DND-41 (cell line): ENCODE results near the gene PIEZO2.
"Not testable (repeated sequence)": the region's sequence is repeated elsewhere in the genome, so short reads cannot be mapped to it uniquely, and the experiment has no call there.

ENCODE experiments used
- ATAC-seq: fragments of 200-7000 bp; cut with Tn5 transposase; 3 replicates; pipeline ENCODE4 v1.9.1; 2021; ENCODE audit warnings: low read depth; ENCODE audit not compliant: insufficient read depth
- DNase-seq: peaks from one replicate; pipeline ENCODE4 v3.0.0-alpha.2; 2020
- H2AFZ ChIP-seq: 2 replicates; pipeline ENCODE4 v1.6.0; 2012; ENCODE audit warnings: low read depth, low read length
- H3K27ac ChIP-seq: 2 replicates; pipeline ENCODE4 v1.5.1; 2012; ENCODE audit warnings: low read length, inconsistent platforms
- H3K27me3 ChIP-seq: fragments of 200-600 bp; sonication (generic); 2 replicates; pipeline ENCODE4 v1.6.0; 2012; ENCODE audit warnings: low read length, mild to moderate bottlenecking, inconsistent platforms; ENCODE audit not compliant: insufficient read depth, poor library complexity
- H3K36me3 ChIP-seq: 2 replicates; pipeline ENCODE4 v1.5.1; 2012; ENCODE audit warnings: low read length, inconsistent platforms; ENCODE audit not compliant: insufficient read depth
- H3K4me1 ChIP-seq: 2 replicates; pipeline ENCODE4 v1.5.1; 2012; ENCODE audit warnings: mild to moderate bottlenecking, low read length; ENCODE audit not compliant: insufficient read depth
- H3K4me2 ChIP-seq: 2 replicates; pipeline ENCODE4 v1.6.0; 2012; ENCODE audit warnings: mild to moderate bottlenecking, moderate library complexity, low read length, inconsistent platforms; ENCODE audit not compliant: insufficient read depth
- H3K4me3 ChIP-seq, 2 experiments: fragments of 200-600 bp in 1 of 2; shearing (Covaris generic) in 1 of 2; 2 replicates each; pipeline ENCODE4 v1.5.1; 2012 to 2016; ENCODE audit warnings: inconsistent platforms in 2 of 2, low read length in 2 of 2, mild to moderate bottlenecking in 2 of 2, low read depth in 1 of 2, moderate library complexity in 1 of 2
- H3K79me2 ChIP-seq: 2 replicates; pipeline ENCODE4 v1.6.0; 2012; ENCODE audit warnings: low read length, inconsistent platforms; ENCODE audit not compliant: insufficient read depth
- H3K9ac ChIP-seq: 2 replicates; pipeline ENCODE4 v1.6.0; 2012; ENCODE audit warnings: low read depth, mild to moderate bottlenecking, inconsistent platforms, low read length, moderate library complexity
- H3K9me3 ChIP-seq: 2 replicates; pipeline ENCODE4 v1.5.1; 2012; ENCODE audit warnings: low read length, moderate library complexity, mild to moderate bottlenecking, inconsistent platforms; ENCODE audit not compliant: insufficient read depth, severe bottlenecking
- H4K20me1 ChIP-seq: 2 replicates; pipeline ENCODE4 v1.6.0; 2012; ENCODE audit warnings: low read length; ENCODE audit not compliant: insufficient read depth
- EZH2 ChIP-seq: IDR thresholded peaks from 3 replicates; pipeline ENCODE4 v1.6.1; 2012; ENCODE audit warnings: borderline replicate concordance, low read depth, mild to moderate bottlenecking, moderate library complexity, low read length, inconsistent platforms; ENCODE audit not compliant: severe bottlenecking
- TF ChIP-seq, protein P1 (sequence below): IDR thresholded peaks from 2 replicates; pipeline ENCODE4 v1.5.1; 2012; ENCODE audit warnings: borderline replicate concordance, low read length, moderate library complexity, mild to moderate bottlenecking; ENCODE audit not compliant: poor library complexity, severe bottlenecking; ENCODE audit errors: extremely low read depth

Gene PIEZO2

DNA sequence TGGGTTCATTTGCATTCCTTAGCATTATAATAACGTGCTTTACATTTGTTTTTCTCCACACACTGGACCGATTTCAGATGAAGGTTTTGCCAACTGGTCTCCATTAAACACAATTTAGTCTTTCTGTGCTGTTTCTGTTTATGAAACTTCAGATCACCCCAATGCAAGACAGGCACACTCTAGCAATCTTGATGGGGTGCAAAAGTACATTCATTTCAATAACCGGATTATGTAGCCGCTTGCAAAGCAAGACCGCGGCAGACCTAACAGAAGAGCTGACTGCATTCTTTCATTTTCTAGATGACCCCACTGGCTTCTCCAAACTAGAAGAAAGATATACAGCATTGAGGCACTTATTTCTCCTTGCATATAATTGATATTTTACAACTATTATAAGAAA is 301.5 kb downstream of the PIEZO2 start:
- no peaks in the 10 kb centered on the region for H3K79me2 ChIP-seq

DNA sequence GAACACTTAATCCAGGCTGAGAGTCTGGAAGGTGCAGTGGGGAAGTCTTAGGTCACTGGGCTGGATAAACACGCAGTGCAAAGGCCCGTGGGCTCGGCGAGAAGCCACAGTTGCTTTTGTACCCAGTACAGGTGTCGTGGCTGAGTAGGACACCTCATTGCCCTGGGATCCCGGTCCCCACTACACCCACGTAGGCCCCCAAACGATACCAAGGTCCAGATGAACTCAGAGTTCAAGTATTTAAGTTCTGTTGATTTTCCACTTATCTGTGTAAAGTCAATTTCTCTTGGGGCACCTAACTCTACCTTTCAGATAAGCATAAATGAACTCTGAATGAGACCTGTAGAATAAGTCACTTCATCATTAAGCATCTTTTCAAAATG is 302.0 kb downstream of the PIEZO2 start:
- no peaks in the 10 kb centered on the region for H3K4me1 ChIP-seq
- H3K27me3 ChIP-seq: peaks cover 8% of the 10 kb centered on the region
- DNase-seq (no peak), ATAC-seq (no peak)
- H3K36me3 ChIP-seq: no peaks in the 10 kb centered on the region
- no peaks in the 10 kb centered on the region for H3K79me2 ChIP-seq
- H3K4me3 ChIP-seq: no peak overlapping the region
- H3K27ac ChIP-seq: no peak overlapping the region
- no peaks in the 10 kb centered on the region; the same call in 1 of the 2 replicates for H4K20me1 ChIP-seq
- no peak overlapping the region for H3K9ac ChIP-seq
- no peaks in the 10 kb centered on the region for H3K9me3 ChIP-seq
- TF ChIP-seq EZH2: no peak
- TF ChIP-seq, protein P1, sequence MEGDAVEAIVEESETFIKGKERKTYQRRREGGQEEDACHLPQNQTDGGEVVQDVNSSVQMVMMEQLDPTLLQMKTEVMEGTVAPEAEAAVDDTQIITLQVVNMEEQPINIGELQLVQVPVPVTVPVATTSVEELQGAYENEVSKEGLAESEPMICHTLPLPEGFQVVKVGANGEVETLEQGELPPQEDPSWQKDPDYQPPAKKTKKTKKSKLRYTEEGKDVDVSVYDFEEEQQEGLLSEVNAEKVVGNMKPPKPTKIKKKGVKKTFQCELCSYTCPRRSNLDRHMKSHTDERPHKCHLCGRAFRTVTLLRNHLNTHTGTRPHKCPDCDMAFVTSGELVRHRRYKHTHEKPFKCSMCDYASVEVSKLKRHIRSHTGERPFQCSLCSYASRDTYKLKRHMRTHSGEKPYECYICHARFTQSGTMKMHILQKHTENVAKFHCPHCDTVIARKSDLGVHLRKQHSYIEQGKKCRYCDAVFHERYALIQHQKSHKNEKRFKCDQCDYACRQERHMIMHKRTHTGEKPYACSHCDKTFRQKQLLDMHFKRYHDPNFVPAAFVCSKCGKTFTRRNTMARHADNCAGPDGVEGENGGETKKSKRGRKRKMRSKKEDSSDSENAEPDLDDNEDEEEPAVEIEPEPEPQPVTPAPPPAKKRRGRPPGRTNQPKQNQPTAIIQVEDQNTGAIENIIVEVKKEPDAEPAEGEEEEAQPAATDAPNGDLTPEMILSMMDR: no peak
- no peak overlapping the region for H2AFZ ChIP-seq
- H3K4me2 ChIP-seq: no peak overlapping the region

More for the DNA sequence above, 301.5 kb downstream of the PIEZO2 start:
- no peaks in the 10 kb centered on the region for H3K9me3 ChIP-seq
- H3K4me1 ChIP-seq: no peaks in the 10 kb centered on the region
- H3K36me3 ChIP-seq: no peaks in the 10 kb centered on the region
- TF ChIP-seq, protein P1: no peak
- H3K4me2 ChIP-seq: no peak overlapping the region
- no peaks in the 10 kb centered on the region; the same call in 1 of the 2 replicates for H4K20me1 ChIP-seq
- H3K27ac ChIP-seq: no peak overlapping the region
- H3K4me3 ChIP-seq: no peak overlapping the region
- no peak overlapping the region for H2AFZ ChIP-seq
- peaks cover 8% of the 10 kb centered on the region for H3K27me3 ChIP-seq
- no peak overlapping the region for H3K9ac ChIP-seq
- no peak for DNase-seq
- ATAC-seq: no peak

DNA sequence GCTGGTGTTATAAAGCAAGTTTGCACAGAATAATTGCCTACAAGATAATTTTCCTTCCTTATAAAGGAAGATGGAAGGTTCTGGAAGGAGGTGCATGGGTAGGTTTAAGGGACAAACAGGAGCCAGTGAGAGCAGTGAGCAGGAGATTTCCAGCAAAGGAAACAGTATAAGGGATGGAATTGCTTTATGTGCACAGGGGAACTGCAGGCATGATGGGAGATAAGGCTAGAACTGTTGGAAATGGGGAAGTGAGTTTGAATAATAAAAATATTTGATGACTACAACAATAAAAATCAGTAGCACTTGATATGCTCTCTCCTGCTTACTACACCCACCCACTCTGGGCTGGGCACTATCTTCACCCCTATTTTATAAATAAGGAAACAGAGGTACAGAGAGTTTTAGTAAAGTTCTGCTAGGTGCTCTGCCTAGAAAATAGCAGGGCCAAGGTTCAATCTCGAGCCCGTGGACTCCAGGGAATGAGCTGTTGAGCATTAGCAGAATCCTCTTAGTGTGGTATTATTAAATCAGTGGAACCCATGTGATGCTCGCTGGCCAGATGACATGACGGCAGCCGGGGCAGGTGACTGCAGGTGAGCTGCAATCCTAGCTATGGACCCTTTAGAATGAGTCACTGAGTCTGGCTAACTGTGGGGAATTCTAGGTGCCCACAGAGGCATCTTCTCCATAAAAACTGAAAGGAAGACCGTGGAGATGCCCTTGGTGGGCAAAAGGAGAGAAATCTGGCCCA is 302.5 kb downstream of the PIEZO2 start:
- ATAC-seq (no peak), DNase-seq (no peak)
- Histone ChIP-seq H2AFZ (no peak overlapping the region), H3K9me3 (no peaks in the 10 kb centered on the region), H3K79me2 (no peaks in the 10 kb centered on the region), H4K20me1 (no peaks in the 10 kb centered on the region; the same call in 1 of the 2 replicates), H3K4me3 (no peak overlapping the region), H3K36me3 (no peaks in the 10 kb centered on the region), H3K4me1 (no peaks in the 10 kb centered on the region), H3K4me2 (no peak overlapping the region), H3K27ac (no peak overlapping the region), H3K9ac (no peak overlapping the region), H3K27me3 (peaks cover 8% of the 10 kb centered on the region)
- no peak for TF ChIP-seq EZH2
- TF ChIP-seq, protein P1: no peak

DNA sequence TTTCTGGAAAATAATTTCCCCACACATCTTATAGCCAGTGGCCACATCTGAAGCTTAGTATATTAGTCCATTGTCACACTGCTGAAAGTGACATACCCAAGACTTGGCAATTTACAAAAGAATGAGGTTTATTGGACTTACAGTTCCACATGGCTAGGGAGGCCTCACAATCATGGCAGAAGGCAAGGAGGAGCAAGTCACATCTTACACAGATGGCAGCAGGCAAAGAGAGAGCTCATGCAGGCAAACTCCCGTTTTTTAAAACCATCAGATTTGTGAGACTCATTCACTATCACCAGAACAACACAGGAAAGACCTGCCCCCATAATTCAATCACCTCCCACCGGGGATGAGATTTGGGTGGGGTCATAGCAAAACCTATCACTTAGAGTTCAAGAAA is 303.3 kb downstream of the PIEZO2 start:
- not testable (repeated sequence) for H3K36me3 ChIP-seq, H3K79me2 ChIP-seq, H3K9ac ChIP-seq, DNase-seq, H3K4me3 ChIP-seq, H3K27ac ChIP-seq, H4K20me1 ChIP-seq, H3K9me3 ChIP-seq, ATAC-seq, H3K4me1 ChIP-seq, H3K27me3 ChIP-seq, H3K4me2 ChIP-seq, H2AFZ ChIP-seq
